GM23338 (cell line): ENCODE results near the gene RCE1. TPM values are rescaled to one million over a fixed set of nuclear protein-coding genes. Genes with fewer than 3 reads are reported as not detected.

Source experiments
- ATAC-seq: fragments of 200-7000 bp; cut with Tn5 transposase; 3 replicates; pipeline ENCODE4 v1.9.1; 2020
- DNase-seq: peaks from one replicate; pipeline ENCODE4 v3.0.0-alpha.2; 2015; ENCODE audit warnings: low spot score
- H2AFZ ChIP-seq: fragments of 200-600 bp; sonication (generic); 2 replicates; pipeline ENCODE4 v1.8.0; 2016; ENCODE audit warnings: antibody characterized with exemption, mild to moderate bottlenecking, moderate library complexity
- H3F3A ChIP-seq: fragments of 200-600 bp; sonication (generic); replicated peaks from 2 replicates; pipeline ENCODE4 v1.8.0; 2017; ENCODE audit warnings: antibody characterized with exemption, mixed run types, low read depth
- H3K27ac ChIP-seq: fragments of 200-600 bp; sonication (generic); 2 replicates; pipeline ENCODE4 v1.6.1; 2016; ENCODE audit warnings: low read depth
- H3K27me3 ChIP-seq: fragments of 200-600 bp; sonication (generic); 2 replicates; pipeline ENCODE4 v1.8.0; 2016; ENCODE audit warnings: mild to moderate bottlenecking, mixed run types, moderate library complexity; ENCODE audit not compliant: insufficient read depth
- H3K36me3 ChIP-seq: fragments of 200-600 bp; sonication (generic); 2 replicates; pipeline ENCODE4 v1.8.0; 2016; ENCODE audit warnings: mild to moderate bottlenecking; ENCODE audit not compliant: insufficient read depth
- H3K4me1 ChIP-seq: fragments of 200-600 bp; sonication (generic); 2 replicates; pipeline ENCODE4 v1.8.0; 2016; ENCODE audit warnings: mild to moderate bottlenecking, moderate library complexity; ENCODE audit not compliant: insufficient read depth
- H3K4me2 ChIP-seq: fragments of 200-600 bp; sonication (generic); 2 replicates; pipeline ENCODE4 v1.7.1; 2017; ENCODE audit warnings: mixed run types
- H3K4me3 ChIP-seq: fragments of 200-600 bp; sonication (generic); 2 replicates; pipeline ENCODE4 v1.6.1; 2016; ENCODE audit warnings: mixed run types
- H3K79me2 ChIP-seq: fragments of 200-600 bp; sonication (generic); replicated peaks from 2 replicates; pipeline ENCODE4 v1.8.0; 2017; ENCODE audit warnings: mild to moderate bottlenecking; ENCODE audit not compliant: insufficient read depth
- H3K9me2 ChIP-seq: fragments of 200-600 bp; sonication (generic); 2 replicates; pipeline ENCODE4 v1.8.0; 2017; ENCODE audit not compliant: insufficient read depth
- H4K20me1 ChIP-seq: fragments of 200-600 bp; sonication (generic); replicated peaks from 2 replicates; pipeline ENCODE4 v1.8.0; 2017; ENCODE audit warnings: mild to moderate bottlenecking; ENCODE audit not compliant: insufficient read depth
- H3K27ac Mint-ChIP-seq: 2 replicates; pipeline ENCODE4 v1.8.0; 2020; ENCODE audit warnings: inconsistent platforms, mild to moderate bottlenecking, moderate library complexity, mixed read lengths
- H3K27me3 Mint-ChIP-seq: 3 replicates; pipeline ENCODE4 v1.8.0; 2022; ENCODE audit warnings: low read depth, mild to moderate bottlenecking, moderate library complexity, mixed read lengths, inconsistent platforms; ENCODE audit not compliant: insufficient read depth, poor library complexity
- H3K36me3 Mint-ChIP-seq: 3 replicates; pipeline ENCODE4 v1.8.0; 2021; ENCODE audit warnings: low read depth, mild to moderate bottlenecking, inconsistent platforms, moderate library complexity, mixed read lengths
- H3K4me1 Mint-ChIP-seq: 3 replicates; pipeline ENCODE4 v1.8.0; 2020; ENCODE audit warnings: mild to moderate bottlenecking, inconsistent platforms, mixed read lengths
- H3K4me3 Mint-ChIP-seq: 3 replicates; pipeline ENCODE4 v1.8.0; 2021; ENCODE audit warnings: moderate library complexity, mild to moderate bottlenecking, inconsistent platforms, mixed read lengths
- H3K9me3 Mint-ChIP-seq: 3 replicates; pipeline ENCODE4 v1.8.0; 2020; ENCODE audit warnings: moderate library complexity, mild to moderate bottlenecking, inconsistent platforms, mixed read lengths
- EZH2phosphoT487 ChIP-seq: fragments of 200-600 bp; sonication (generic); IDR thresholded peaks from one replicate; pipeline ENCODE4 v1.8.1; 2018; ENCODE audit warnings: antibody characterized with exemption; ENCODE audit not compliant: unreplicated experiment
- JUNB ChIP-seq: IDR thresholded peaks from one replicate; pipeline ENCODE4 v1.6.1; 2016; ENCODE audit warnings: antibody characterized with exemption; ENCODE audit not compliant: unreplicated experiment
- NANOG ChIP-seq: IDR thresholded peaks from 2 replicates; pipeline ENCODE4 v1.6.1; 2016; ENCODE audit warnings: antibody characterized with exemption, borderline replicate concordance
- POLR2AphosphoS5 ChIP-seq: IDR thresholded peaks from 2 replicates; pipeline ENCODE4 v1.6.1; 2016; ENCODE audit warnings: antibody characterized with exemption, low read depth
- STAT1 ChIP-seq: IDR thresholded peaks from one replicate; pipeline ENCODE4 v1.6.1; 2016; ENCODE audit warnings: antibody characterized with exemption; ENCODE audit not compliant: unreplicated experiment
- ZNF114 ChIP-seq: fragments of 250-450 bp; sonication (Bioruptor Pico); IDR thresholded peaks from 2 replicates; pipeline ENCODE4 v1.5.0; 2020; ENCODE audit warnings: mild to moderate bottlenecking, moderate library complexity
- ZNF331 ChIP-seq: fragments of 250-450 bp; sonication (Bioruptor Pico); IDR thresholded peaks from 2 replicates; pipeline ENCODE4 v1.5.0; 2020; ENCODE audit warnings: low read depth, mild to moderate bottlenecking, moderate library complexity
- polyA plus RNA-seq: library from polyadenylated mRNA; unstranded; fragments of >200 nt; fragmentation: Nextera tagmentation; extraction: Ambion mirVana; gene quantifications from 2 replicates; pipeline ENCODE4 v1.2.1, GENCODE V29; 2016
- total RNA-seq: library from RNA; depleted of rRNA; stranded (reverse); fragments of >200 nt; shearing (Covaris generic); gene quantifications from 2 replicates; pipeline ENCODE4 v1.2.3, GENCODE V29; 2014
- TF ChIP-seq, protein P1 (sequence below): IDR thresholded peaks from one replicate; pipeline ENCODE4 v1.6.1; 2018; ENCODE audit warnings: antibody characterized with exemption; ENCODE audit not compliant: unreplicated experiment
- TF ChIP-seq, protein P2 (sequence below): IDR thresholded peaks from 2 replicates; pipeline ENCODE4 v1.6.1; 2016; ENCODE audit warnings: antibody characterized with exemption
- TF ChIP-seq, protein P3 (sequence below), 2 experiments: fragments of 200-600 bp in 1 of 2; sonication (generic) in 1 of 2; conservative IDR thresholded peaks; 2 replicates each; pipeline versions ENCODE4 v1.5.1 to v1.6.1; 2016 to 2017; ENCODE audit warnings: antibody characterized with exemption in 2 of 2, low read depth in 2 of 2, mild to moderate bottlenecking in 2 of 2, moderate library complexity in 1 of 2

RCE1 gene
- total and polyA plus RNA-seq, 2 experiments from 2014 or later = 27.8 to 55.1 TPM

DNA sequence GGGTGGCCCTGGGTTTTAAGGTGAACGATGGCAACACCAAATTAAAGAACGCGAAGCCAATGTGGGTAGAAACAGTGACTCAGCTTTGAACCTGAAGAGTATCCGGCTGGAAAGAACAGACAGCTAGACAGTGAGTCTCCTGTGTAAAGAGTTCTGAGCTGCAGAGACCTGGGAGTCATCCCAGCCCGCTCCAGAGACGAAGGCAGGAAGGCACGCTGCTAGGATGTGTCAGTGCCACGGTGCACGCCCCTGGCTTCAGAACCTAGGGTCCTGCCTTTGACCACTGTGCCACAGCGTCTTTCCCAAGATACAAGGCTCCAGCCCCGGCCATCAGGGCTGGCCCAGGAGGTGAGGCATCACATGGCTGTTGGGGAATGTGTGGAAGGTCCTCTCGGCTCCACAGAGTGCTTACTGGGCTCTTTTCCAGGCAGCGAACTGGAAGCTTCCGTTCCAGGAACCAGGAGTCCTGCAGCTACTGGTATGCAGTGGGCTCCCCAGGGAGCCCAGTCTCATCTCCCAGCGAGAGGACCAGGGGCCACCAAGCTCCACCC lies 43.5 kb downstream of the RCE1 start (continued):
- TF ChIP-seq, protein P1, sequence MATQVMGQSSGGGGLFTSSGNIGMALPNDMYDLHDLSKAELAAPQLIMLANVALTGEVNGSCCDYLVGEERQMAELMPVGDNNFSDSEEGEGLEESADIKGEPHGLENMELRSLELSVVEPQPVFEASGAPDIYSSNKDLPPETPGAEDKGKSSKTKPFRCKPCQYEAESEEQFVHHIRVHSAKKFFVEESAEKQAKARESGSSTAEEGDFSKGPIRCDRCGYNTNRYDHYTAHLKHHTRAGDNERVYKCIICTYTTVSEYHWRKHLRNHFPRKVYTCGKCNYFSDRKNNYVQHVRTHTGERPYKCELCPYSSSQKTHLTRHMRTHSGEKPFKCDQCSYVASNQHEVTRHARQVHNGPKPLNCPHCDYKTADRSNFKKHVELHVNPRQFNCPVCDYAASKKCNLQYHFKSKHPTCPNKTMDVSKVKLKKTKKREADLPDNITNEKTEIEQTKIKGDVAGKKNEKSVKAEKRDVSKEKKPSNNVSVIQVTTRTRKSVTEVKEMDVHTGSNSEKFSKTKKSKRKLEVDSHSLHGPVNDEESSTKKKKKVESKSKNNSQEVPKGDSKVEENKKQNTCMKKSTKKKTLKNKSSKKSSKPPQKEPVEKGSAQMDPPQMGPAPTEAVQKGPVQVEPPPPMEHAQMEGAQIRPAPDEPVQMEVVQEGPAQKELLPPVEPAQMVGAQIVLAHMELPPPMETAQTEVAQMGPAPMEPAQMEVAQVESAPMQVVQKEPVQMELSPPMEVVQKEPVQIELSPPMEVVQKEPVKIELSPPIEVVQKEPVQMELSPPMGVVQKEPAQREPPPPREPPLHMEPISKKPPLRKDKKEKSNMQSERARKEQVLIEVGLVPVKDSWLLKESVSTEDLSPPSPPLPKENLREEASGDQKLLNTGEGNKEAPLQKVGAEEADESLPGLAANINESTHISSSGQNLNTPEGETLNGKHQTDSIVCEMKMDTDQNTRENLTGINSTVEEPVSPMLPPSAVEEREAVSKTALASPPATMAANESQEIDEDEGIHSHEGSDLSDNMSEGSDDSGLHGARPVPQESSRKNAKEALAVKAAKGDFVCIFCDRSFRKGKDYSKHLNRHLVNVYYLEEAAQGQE = no peak
- TF ChIP-seq STAT1 = no peak
- TF ChIP-seq, protein P2, sequence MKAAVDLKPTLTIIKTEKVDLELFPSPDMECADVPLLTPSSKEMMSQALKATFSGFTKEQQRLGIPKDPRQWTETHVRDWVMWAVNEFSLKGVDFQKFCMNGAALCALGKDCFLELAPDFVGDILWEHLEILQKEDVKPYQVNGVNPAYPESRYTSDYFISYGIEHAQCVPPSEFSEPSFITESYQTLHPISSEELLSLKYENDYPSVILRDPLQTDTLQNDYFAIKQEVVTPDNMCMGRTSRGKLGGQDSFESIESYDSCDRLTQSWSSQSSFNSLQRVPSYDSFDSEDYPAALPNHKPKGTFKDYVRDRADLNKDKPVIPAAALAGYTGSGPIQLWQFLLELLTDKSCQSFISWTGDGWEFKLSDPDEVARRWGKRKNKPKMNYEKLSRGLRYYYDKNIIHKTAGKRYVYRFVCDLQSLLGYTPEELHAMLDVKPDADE = no peak
- TF ChIP-seq JUNB = no peak
- TF ChIP-seq POLR2AphosphoS5 = no peak

DNA sequence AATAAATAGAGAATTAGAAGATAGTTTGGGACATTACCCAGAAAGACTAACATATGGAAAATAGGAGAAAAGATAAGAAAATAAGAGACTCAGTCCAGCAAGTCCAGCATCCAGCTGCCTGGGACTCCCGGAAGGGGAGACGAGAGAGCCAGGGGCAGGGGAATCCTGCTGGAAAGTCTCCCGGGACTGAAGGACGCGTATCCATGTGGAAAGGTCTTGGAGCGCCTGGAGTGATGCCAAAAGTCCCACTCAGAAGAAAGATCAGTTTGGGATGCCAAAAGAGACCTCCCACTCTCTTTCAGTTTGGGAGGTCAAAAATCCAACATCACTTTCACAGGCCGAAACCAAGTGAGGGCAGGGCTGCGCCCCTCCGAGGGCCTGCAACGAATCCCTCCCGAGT lies 44.3 kb downstream of the RCE1 start:
- TF ChIP-seq NANOG (no peak), EZH2phosphoT487 (no peak), ZNF331 (no peak), ZNF114 (CRISPR knock-in tag) (no peak), JUNB (no peak)
- TF ChIP-seq, protein P3, sequence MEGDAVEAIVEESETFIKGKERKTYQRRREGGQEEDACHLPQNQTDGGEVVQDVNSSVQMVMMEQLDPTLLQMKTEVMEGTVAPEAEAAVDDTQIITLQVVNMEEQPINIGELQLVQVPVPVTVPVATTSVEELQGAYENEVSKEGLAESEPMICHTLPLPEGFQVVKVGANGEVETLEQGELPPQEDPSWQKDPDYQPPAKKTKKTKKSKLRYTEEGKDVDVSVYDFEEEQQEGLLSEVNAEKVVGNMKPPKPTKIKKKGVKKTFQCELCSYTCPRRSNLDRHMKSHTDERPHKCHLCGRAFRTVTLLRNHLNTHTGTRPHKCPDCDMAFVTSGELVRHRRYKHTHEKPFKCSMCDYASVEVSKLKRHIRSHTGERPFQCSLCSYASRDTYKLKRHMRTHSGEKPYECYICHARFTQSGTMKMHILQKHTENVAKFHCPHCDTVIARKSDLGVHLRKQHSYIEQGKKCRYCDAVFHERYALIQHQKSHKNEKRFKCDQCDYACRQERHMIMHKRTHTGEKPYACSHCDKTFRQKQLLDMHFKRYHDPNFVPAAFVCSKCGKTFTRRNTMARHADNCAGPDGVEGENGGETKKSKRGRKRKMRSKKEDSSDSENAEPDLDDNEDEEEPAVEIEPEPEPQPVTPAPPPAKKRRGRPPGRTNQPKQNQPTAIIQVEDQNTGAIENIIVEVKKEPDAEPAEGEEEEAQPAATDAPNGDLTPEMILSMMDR (conservative IDR thresholded peaks at IDR 0.05; ENCODE audit: low read depth in 2 of 2) = no peak
- TF ChIP-seq, protein P2 = no peak

More for the DNA sequence above, 44.3 kb downstream of the RCE1 start:
- no peak overlapping the region for H2AFZ ChIP-seq
- H4K20me1 ChIP-seq = no peaks in the 10 kb centered on the region
- H3K27me3 ChIP-seq = no peaks in the 10 kb centered on the region
- Mint-ChIP-seq H3K27me3 (peaks cover 1% of the 10 kb centered on the region), H3K36me3 (no peaks in the 10 kb centered on the region; the same call in 2 of the 3 replicates), H3K4me1 (peaks cover 31% of the 10 kb centered on the region), H3K4me3 (no peak overlapping the region), H3K9me3 (no peaks in the 10 kb centered on the region), H3K27ac (no peak overlapping the region)
- H3F3A ChIP-seq = no peaks in the 10 kb centered on the region
- ATAC-seq = no peak
- H3K36me3 ChIP-seq = no peaks in the 10 kb centered on the region
- no peak overlapping the region for H3K4me3 ChIP-seq
- no peak overlapping the region for H3K4me2 ChIP-seq
- H3K9me2 ChIP-seq = no peaks in the 10 kb centered on the region
- H3K79me2 ChIP-seq = no peaks in the 10 kb centered on the region
- peaks cover 4% of the 10 kb centered on the region; the same call in 1 of the 2 replicates for H3K4me1 ChIP-seq
- no peak for DNase-seq
- H3K27ac ChIP-seq = no peak overlapping the region
